SK-N-SH treated with all-trans-retinoic acid at 6 μM for 48 hours (cell line): ENCODE measurements around the gene ANKIB1.

Experiments used
- ATAC-seq: fragments of 200-7000 bp; cut with Tn5 transposase; 3 replicates; pipeline ENCODE4 v1.9.1; 2020; ENCODE audit warnings: mild to moderate bottlenecking, moderate library complexity
- ARNTL ChIP-seq: fragments of 450-650 bp; formaldehyde crosslinking; IDR thresholded peaks from 2 replicates; pipeline ENCODE4 v1.5.0; 2020; ENCODE audit warnings: low read depth, mild to moderate bottlenecking, moderate library complexity, borderline replicate concordance
- BACH2 ChIP-seq: fragments of 250-450 bp; sonication (Bioruptor Pico); IDR thresholded peaks from 2 replicates; pipeline ENCODE4 v1.9.0; 2021; ENCODE audit warnings: mild to moderate bottlenecking, borderline replicate concordance
- CSDC2 ChIP-seq: fragments of 250-450 bp; sonication (Bioruptor Pico); IDR thresholded peaks from 2 replicates; pipeline ENCODE4 v1.5.0; 2020; ENCODE audit warnings: mild to moderate bottlenecking, moderate library complexity
- ESRRG ChIP-seq: fragments of 250-450 bp; sonication (Bioruptor Pico); IDR thresholded peaks from 2 replicates; pipeline ENCODE4 v1.6.1; 2021; ENCODE audit warnings: mild to moderate bottlenecking
- GLIS3 ChIP-seq: fragments of 250-450 bp; sonication (Bioruptor Pico); IDR thresholded peaks from 2 replicates; pipeline ENCODE4 v1.5.0; 2020; ENCODE audit warnings: mild to moderate bottlenecking, moderate library complexity
- ISL1 ChIP-seq: fragments of 250-450 bp; sonication (Bioruptor Pico); IDR thresholded peaks from 2 replicates; pipeline ENCODE4 v2.1.2; 2022; ENCODE audit warnings: mild to moderate bottlenecking, moderate library complexity
- OSR1 ChIP-seq: fragments of 250-450 bp; sonication (Bioruptor Pico); IDR thresholded peaks from 2 replicates; pipeline ENCODE4 v1.8.0; 2022; ENCODE audit warnings: moderate library complexity, mild to moderate bottlenecking, inconsistent platforms
- PPARA ChIP-seq: fragments of 250-450 bp; sonication (Bioruptor Pico); IDR thresholded peaks from 2 replicates; pipeline ENCODE4 v1.5.0; 2020; ENCODE audit warnings: mild to moderate bottlenecking, borderline replicate concordance
- RARB ChIP-seq: fragments of 250-450 bp; sonication (Bioruptor Pico); IDR thresholded peaks from 2 replicates; pipeline ENCODE4 v1.8.0; 2021; ENCODE audit warnings: mild to moderate bottlenecking, moderate library complexity
- SNAI2 ChIP-seq: fragments of 250-450 bp; sonication (Bioruptor Pico); IDR thresholded peaks from 2 replicates; pipeline ENCODE4 v1.5.0; 2020; ENCODE audit warnings: mild to moderate bottlenecking, moderate library complexity
- TCF4 ChIP-seq: fragments of 250-450 bp; sonication (Bioruptor Pico); IDR thresholded peaks from 2 replicates; pipeline ENCODE4 v1.8.0; 2021; ENCODE audit warnings: mild to moderate bottlenecking, moderate library complexity, borderline replicate concordance
- TOX ChIP-seq: fragments of 250-450 bp; sonication (Bioruptor Pico); IDR thresholded peaks from 2 replicates; pipeline ENCODE4 v1.8.0; 2021; ENCODE audit warnings: mild to moderate bottlenecking, moderate library complexity, borderline replicate concordance
- ZC3H10 ChIP-seq: fragments of 250-450 bp; sonication (Bioruptor Pico); IDR thresholded peaks from 2 replicates; pipeline ENCODE4 v1.5.1; 2021; ENCODE audit warnings: mild to moderate bottlenecking, moderate library complexity
- ZFP30 ChIP-seq: fragments of 450-650 bp; formaldehyde crosslinking; IDR thresholded peaks from 2 replicates; pipeline ENCODE4 v1.5.0; 2022; ENCODE audit warnings: mild to moderate bottlenecking, moderate library complexity
- ZNF565 ChIP-seq: fragments of 450-650 bp; formaldehyde crosslinking; conservative IDR thresholded peaks from 2 replicates; pipeline ENCODE4 v1.5.0; 2020; ENCODE audit warnings: low read depth, mild to moderate bottlenecking, moderate library complexity
- ZNF70 ChIP-seq: fragments of 450-650 bp; formaldehyde crosslinking; IDR thresholded peaks from 2 replicates; pipeline ENCODE4 v1.5.0; 2020; ENCODE audit warnings: mild to moderate bottlenecking, moderate library complexity
- ZNF8 ChIP-seq: fragments of 450-650 bp; formaldehyde crosslinking; IDR thresholded peaks from 2 replicates; pipeline ENCODE4 v1.5.0; 2020; ENCODE audit warnings: mild to moderate bottlenecking, moderate library complexity
- TF ChIP-seq, protein P1 (sequence below): fragments of 250-450 bp; sonication (Bioruptor Pico); IDR thresholded peaks from 2 replicates; pipeline ENCODE4 v1.5.1; 2020; ENCODE audit warnings: low read depth, mild to moderate bottlenecking, moderate library complexity
- TF ChIP-seq, protein P2 (sequence below): fragments of 250-450 bp; sonication (Bioruptor Pico); IDR thresholded peaks from 2 replicates; pipeline ENCODE4 v1.8.0; 2021; ENCODE audit warnings: low read depth, mild to moderate bottlenecking, moderate library complexity, borderline replicate concordance
- TF ChIP-seq, protein P3 (sequence below): fragments of 250-450 bp; sonication (Bioruptor Pico); IDR thresholded peaks from 2 replicates; pipeline ENCODE4 v1.5.1; 2021; ENCODE audit warnings: mild to moderate bottlenecking, moderate library complexity
- TF ChIP-seq, protein P4 (sequence below): fragments of 250-450 bp; sonication (Bioruptor Pico); IDR thresholded peaks from 2 replicates; pipeline ENCODE4 v1.5.0; 2020; ENCODE audit warnings: mild to moderate bottlenecking, moderate library complexity
- TF ChIP-seq, protein P5 (sequence below): fragments of 250-450 bp; sonication (Bioruptor Pico); IDR thresholded peaks from 2 replicates; pipeline ENCODE4 v1.8.0; 2020; ENCODE audit warnings: mild to moderate bottlenecking, moderate library complexity, borderline replicate concordance

The ANKIB1 gene

DNA sequence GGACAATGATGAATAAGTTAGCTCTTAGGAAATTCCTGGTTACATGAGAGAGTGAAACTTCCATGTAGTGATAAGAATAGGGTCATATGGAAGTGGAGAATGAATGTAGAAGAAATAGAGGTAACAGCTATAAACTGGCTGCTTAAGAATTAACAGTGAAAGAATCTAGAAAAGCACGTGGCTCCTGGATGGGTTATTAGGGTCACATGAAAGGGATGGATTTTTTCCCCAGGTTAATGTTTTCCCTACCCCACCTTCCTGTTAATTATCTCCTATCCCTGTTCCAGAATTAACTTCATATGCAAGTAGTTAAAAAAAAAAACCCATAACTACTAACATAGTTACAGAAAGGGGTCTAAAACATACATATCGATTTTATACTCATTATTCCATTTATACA lies 58.0 kb downstream of the ANKIB1 start:
- no peak for ATAC-seq
- TF ChIP-seq, protein P1, sequence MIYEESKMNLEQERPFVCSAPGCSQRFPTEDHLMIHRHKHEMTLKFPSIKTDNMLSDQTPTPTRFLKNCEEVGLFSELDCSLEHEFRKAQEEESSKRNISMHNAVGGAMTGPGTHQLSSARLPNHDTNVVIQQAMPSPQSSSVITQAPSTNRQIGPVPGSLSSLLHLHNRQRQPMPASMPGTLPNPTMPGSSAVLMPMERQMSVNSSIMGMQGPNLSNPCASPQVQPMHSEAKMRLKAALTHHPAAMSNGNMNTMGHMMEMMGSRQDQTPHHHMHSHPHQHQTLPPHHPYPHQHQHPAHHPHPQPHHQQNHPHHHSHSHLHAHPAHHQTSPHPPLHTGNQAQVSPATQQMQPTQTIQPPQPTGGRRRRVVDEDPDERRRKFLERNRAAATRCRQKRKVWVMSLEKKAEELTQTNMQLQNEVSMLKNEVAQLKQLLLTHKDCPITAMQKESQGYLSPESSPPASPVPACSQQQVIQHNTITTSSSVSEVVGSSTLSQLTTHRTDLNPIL, result no peak
- TF ChIP-seq RARB (CRISPR knock-in tag), result no peak

DNA sequence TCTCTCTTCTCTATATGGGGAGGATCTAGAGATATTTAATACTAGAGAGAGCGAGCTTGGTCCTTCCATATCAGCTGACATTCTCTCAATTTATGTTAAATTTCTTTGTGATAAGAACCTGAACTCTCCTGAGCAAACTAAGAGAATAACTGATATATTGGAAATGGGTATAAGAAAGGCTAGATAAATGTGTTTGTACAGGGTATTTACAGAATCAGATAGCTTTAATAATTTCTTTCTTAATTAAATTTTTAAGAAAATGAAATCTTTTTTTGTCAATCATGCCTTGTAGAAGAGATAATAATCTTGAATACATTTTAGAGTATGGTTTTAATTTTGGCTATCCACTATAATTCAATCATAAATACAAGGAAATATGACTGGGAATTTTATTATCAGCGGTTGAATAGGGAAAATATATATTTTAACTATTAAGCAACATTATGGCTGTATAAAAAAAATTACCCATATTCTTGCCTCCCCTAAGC lies 58.7 kb downstream of the ANKIB1 start:
- ATAC-seq, result no peak

DNA sequence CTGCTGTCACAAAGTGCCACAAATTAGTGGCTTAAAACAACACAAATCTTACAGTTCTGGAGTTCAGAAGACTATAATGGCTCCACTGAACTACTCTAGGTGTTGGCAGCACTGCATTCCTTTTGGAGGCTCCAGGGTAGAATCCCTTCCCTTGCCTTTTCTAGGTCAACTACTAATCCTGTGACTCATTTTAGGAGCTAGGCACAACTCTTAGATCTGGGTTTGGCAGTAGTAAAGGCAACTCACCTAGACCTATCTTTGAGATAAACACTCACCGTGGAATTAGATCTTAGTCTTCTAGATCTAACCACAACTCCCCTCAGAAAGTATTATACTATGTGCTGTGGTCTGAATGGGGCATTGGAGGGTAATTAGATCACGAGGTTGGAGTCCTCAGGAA lies 60.4 kb downstream of the ANKIB1 start:
- no peak for ATAC-seq
- TF ChIP-seq ZNF70 (CRISPR knock-in tag), result no peak
- TF ChIP-seq PPARA (CRISPR knock-in tag), result no peak
- TF ChIP-seq BACH2, result no peak
- TF ChIP-seq ZNF565 (CRISPR knock-in tag), result no peak
- no peak for TF ChIP-seq ZC3H10 (CRISPR knock-in tag)
- TF ChIP-seq CSDC2 (CRISPR knock-in tag), result no peak
- TF ChIP-seq ESRRG (CRISPR knock-in tag), result no peak
- TF ChIP-seq, protein P2, sequence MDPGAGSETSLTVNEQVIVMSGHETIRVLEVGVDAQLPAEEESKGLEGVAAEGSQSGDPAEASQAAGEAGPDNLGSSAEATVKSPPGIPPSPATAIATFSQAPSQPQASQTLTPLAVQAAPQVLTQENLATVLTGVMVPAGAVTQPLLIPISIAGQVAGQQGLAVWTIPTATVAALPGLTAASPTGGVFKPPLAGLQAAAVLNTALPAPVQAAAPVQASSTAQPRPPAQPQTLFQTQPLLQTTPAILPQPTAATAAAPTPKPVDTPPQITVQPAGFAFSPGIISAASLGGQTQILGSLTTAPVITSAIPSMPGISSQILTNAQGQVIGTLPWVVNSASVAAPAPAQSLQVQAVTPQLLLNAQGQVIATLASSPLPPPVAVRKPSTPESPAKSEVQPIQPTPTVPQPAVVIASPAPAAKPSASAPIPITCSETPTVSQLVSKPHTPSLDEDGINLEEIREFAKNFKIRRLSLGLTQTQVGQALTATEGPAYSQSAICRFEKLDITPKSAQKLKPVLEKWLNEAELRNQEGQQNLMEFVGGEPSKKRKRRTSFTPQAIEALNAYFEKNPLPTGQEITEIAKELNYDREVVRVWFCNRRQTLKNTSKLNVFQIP (CRISPR knock-in tag), result no peak
- no peak for TF ChIP-seq SNAI2 (CRISPR knock-in tag)
- TF ChIP-seq ARNTL (CRISPR knock-in tag), result no peak
- TF ChIP-seq, protein P1, result no peak
- no peak for TF ChIP-seq ISL1 (CRISPR knock-in tag)
- TF ChIP-seq, protein P3, sequence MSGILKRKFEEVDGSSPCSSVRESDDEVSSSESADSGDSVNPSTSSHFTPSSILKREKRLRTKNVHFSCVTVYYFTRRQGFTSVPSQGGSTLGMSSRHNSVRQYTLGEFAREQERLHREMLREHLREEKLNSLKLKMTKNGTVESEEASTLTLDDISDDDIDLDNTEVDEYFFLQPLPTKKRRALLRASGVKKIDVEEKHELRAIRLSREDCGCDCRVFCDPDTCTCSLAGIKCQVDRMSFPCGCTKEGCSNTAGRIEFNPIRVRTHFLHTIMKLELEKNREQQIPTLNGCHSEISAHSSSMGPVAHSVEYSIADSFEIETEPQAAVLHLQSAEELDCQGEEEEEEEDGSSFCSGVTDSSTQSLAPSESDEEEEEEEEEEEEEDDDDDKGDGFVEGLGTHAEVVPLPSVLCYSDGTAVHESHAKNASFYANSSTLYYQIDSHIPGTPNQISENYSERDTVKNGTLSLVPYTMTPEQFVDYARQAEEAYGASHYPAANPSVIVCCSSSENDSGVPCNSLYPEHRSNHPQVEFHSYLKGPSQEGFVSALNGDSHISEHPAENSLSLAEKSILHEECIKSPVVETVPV (CRISPR knock-in tag), result no peak
- no peak for TF ChIP-seq OSR1

More for the DNA sequence above, 58.7 kb downstream of the ANKIB1 start:
- TF ChIP-seq OSR1, result no peak
- no peak for TF ChIP-seq ZFP30
- no peak for TF ChIP-seq ZC3H10 (CRISPR knock-in tag)
- TF ChIP-seq, protein P4, sequence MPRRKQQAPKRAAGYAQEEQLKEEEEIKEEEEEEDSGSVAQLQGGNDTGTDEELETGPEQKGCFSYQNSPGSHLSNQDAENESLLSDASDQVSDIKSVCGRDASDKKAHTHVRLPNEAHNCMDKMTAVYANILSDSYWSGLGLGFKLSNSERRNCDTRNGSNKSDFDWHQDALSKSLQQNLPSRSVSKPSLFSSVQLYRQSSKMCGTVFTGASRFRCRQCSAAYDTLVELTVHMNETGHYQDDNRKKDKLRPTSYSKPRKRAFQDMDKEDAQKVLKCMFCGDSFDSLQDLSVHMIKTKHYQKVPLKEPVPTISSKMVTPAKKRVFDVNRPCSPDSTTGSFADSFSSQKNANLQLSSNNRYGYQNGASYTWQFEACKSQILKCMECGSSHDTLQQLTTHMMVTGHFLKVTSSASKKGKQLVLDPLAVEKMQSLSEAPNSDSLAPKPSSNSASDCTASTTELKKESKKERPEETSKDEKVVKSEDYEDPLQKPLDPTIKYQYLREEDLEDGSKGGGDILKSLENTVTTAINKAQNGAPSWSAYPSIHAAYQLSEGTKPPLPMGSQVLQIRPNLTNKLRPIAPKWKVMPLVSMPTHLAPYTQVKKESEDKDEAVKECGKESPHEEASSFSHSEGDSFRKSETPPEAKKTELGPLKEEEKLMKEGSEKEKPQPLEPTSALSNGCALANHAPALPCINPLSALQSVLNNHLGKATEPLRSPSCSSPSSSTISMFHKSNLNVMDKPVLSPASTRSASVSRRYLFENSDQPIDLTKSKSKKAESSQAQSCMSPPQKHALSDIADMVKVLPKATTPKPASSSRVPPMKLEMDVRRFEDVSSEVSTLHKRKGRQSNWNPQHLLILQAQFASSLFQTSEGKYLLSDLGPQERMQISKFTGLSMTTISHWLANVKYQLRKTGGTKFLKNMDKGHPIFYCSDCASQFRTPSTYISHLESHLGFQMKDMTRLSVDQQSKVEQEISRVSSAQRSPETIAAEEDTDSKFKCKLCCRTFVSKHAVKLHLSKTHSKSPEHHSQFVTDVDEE, result no peak
- TF ChIP-seq ZNF8 (CRISPR knock-in tag), result peak; percentile 57
- TF ChIP-seq, protein P3 (CRISPR knock-in tag), result 0 out of 2 replicates have a peak, but pooled peaks have one; percentile 65
- TF ChIP-seq BACH2, result 0 out of 2 replicates have a peak, but pooled peaks have one; percentile 37
- TF ChIP-seq ISL1 (CRISPR knock-in tag), result peak; percentile 77
- peak; percentile 97 for TF ChIP-seq TCF4 (CRISPR knock-in tag)
- TF ChIP-seq, protein P5, sequence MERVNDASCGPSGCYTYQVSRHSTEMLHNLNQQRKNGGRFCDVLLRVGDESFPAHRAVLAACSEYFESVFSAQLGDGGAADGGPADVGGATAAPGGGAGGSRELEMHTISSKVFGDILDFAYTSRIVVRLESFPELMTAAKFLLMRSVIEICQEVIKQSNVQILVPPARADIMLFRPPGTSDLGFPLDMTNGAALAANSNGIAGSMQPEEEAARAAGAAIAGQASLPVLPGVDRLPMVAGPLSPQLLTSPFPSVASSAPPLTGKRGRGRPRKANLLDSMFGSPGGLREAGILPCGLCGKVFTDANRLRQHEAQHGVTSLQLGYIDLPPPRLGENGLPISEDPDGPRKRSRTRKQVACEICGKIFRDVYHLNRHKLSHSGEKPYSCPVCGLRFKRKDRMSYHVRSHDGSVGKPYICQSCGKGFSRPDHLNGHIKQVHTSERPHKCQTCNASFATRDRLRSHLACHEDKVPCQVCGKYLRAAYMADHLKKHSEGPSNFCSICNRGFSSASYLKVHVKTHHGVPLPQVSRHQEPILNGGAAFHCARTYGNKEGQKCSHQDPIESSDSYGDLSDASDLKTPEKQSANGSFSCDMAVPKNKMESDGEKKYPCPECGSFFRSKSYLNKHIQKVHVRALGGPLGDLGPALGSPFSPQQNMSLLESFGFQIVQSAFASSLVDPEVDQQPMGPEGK (CRISPR knock-in tag), result no peak
- no peak for TF ChIP-seq SNAI2 (CRISPR knock-in tag)
- TF ChIP-seq TOX (CRISPR knock-in tag), result no peak
- TF ChIP-seq GLIS3 (CRISPR knock-in tag), result no peak
- TF ChIP-seq, protein P2 (CRISPR knock-in tag), result no peak
- no peak for TF ChIP-seq ZNF70 (CRISPR knock-in tag)
